Fibroblast of gingiva (primary cell): ENCODE data around the gene GTPBP1.

Source experiments
- DNase-seq: peaks from one replicate; pipeline ENCODE4 v3.0.0-alpha.2; 2011; ENCODE audit warnings: low read depth

Gene GTPBP1

GRCh38 chr22:38761202-38762162 lies 55.7 kb downstream of the GTPBP1 start:
- no peak for DNase-seq

GRCh38 chr22:38762551-38762983 lies 56.8 kb downstream of the GTPBP1 start:
- no peak for DNase-seq

GRCh38 chr22:38766076-38766777 lies 60.5 kb downstream of the GTPBP1 start:
- peak; percentile 34 for DNase-seq

GRCh38 chr22:38767313-38767712 lies 61.6 kb downstream of the GTPBP1 start:
- DNase-seq = no peak

GRCh38 chr22:38768036-38768435 lies 62.3 kb downstream of the GTPBP1 start:
- DNase-seq = no peak

- DNase-seq = no peak
These were observed 64.7 kb downstream of the GTPBP1 start for GRCh38 chr22:38770257-38770949.

GRCh38 chr22:38772623-38772873 lies 66.8 kb downstream of the GTPBP1 start:
- no peak for DNase-seq

- no peak for DNase-seq
These were observed 67.7 kb downstream of the GTPBP1 start for GRCh38 chr22:38773363-38773946.

GRCh38 chr22:38774496-38775166 lies 68.9 kb downstream of the GTPBP1 start:
- DNase-seq = no peak

- DNase-seq = no peak
These were observed 69.9 kb downstream of the GTPBP1 start for GRCh38 chr22:38775656-38776055.

- no peak for DNase-seq
These were observed 70.3 kb downstream of the GTPBP1 start for GRCh38 chr22:38776086-38776485.

GRCh38 chr22:38777087-38777671 lies 71.4 kb downstream of the GTPBP1 start:
- no peak for DNase-seq

- no peak for DNase-seq
These were observed 75.3 kb downstream of the GTPBP1 start for GRCh38 chr22:38781033-38781432.

- no peak for DNase-seq
These were observed 76.8 kb downstream of the GTPBP1 start for GRCh38 chr22:38782402-38783094.
